Neural cell (in vitro differentiated cells): Measurements from ENCODE around the gene PSMC3.

Experiments
- EP300 ChIP-seq: fragments of 450-650 bp; conservative IDR thresholded peaks from 2 replicates; pipeline ENCODE4 v1.6.1; 2014; ENCODE audit warnings: antibody characterized with exemption, mild to moderate bottlenecking, moderate library complexity; ENCODE audit not compliant: poor library complexity, severe bottlenecking
- RAD21 ChIP-seq: fragments of 450-650 bp; conservative IDR thresholded peaks from 2 replicates; pipeline ENCODE4 v1.6.1; 2014; ENCODE audit warnings: antibody characterized with exemption, mild to moderate bottlenecking, moderate library complexity
- SMC3 ChIP-seq: fragments of 450-650 bp; conservative IDR thresholded peaks from 2 replicates; pipeline ENCODE4 v1.6.1; 2014; ENCODE audit warnings: antibody characterized with exemption, mild to moderate bottlenecking, moderate library complexity; ENCODE audit not compliant: poor library complexity
- TF ChIP-seq, protein P1 (sequence below): fragments of 450-650 bp; IDR thresholded peaks from 2 replicates; pipeline ENCODE4 v1.5.1; 2014; ENCODE audit warnings: antibody characterized with exemption, mild to moderate bottlenecking, moderate library complexity; ENCODE audit not compliant: poor library complexity, severe bottlenecking

DNA sequence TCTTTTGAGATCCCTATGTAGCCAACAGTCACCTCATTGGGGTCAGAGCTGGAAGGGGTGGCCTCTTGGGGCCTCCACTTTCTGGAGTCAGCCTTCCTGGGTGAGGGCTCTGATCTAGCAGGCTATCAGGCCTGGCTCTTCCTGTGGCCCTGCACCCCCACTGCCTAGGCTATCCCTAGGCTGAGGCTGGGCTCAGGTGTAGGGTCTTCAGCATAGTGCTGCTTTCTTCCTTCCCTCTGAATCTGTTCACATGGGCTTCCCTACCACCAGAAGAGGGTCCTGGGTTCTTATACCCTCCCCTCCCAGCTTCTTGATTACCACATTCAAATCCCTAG, 47.4 kb downstream of the PSMC3 start:
- no peak for TF ChIP-seq EP300
- TF ChIP-seq, protein P1, sequence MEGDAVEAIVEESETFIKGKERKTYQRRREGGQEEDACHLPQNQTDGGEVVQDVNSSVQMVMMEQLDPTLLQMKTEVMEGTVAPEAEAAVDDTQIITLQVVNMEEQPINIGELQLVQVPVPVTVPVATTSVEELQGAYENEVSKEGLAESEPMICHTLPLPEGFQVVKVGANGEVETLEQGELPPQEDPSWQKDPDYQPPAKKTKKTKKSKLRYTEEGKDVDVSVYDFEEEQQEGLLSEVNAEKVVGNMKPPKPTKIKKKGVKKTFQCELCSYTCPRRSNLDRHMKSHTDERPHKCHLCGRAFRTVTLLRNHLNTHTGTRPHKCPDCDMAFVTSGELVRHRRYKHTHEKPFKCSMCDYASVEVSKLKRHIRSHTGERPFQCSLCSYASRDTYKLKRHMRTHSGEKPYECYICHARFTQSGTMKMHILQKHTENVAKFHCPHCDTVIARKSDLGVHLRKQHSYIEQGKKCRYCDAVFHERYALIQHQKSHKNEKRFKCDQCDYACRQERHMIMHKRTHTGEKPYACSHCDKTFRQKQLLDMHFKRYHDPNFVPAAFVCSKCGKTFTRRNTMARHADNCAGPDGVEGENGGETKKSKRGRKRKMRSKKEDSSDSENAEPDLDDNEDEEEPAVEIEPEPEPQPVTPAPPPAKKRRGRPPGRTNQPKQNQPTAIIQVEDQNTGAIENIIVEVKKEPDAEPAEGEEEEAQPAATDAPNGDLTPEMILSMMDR: no peak
- TF ChIP-seq RAD21: no peak
- TF ChIP-seq SMC3: no peak
